Neuronal stem cell (in vitro differentiated cells): ENCODE measurements around the gene TANK.

ENCODE experiments used
- DNase-seq: peaks from one replicate; pipeline ENCODE4 v3.0.0-alpha.2; 2013; ENCODE audit warnings: low spot score
- H2AFZ ChIP-seq: one replicate; pipeline ENCODE4 v1.6.1; 2013; ENCODE audit warnings: mild to moderate bottlenecking, low read length, inconsistent platforms
- H2AK5ac ChIP-seq: 2 replicates; pipeline ENCODE4 v1.6.1; 2013; ENCODE audit warnings: low read depth, mild to moderate bottlenecking, inconsistent platforms, low read length, moderate library complexity, mixed read lengths
- H2BK120ac ChIP-seq: 2 replicates; pipeline ENCODE4 v1.6.1; 2013; ENCODE audit warnings: low read depth, mild to moderate bottlenecking, inconsistent platforms, low read length, moderate library complexity, mixed read lengths
- H2BK12ac ChIP-seq: one replicate; pipeline ENCODE4 v1.6.1; 2013; ENCODE audit warnings: low read length, inconsistent platforms
- H2BK15ac ChIP-seq: 2 replicates; pipeline ENCODE4 v1.6.1; 2013; ENCODE audit warnings: mild to moderate bottlenecking, low read length, inconsistent platforms, mixed read lengths
- H2BK5ac ChIP-seq: one replicate; pipeline ENCODE4 v1.6.1; 2013; ENCODE audit warnings: inconsistent platforms, mild to moderate bottlenecking, low read length, moderate library complexity
- H3K14ac ChIP-seq: one replicate; pipeline ENCODE4 v1.6.1; 2013; ENCODE audit warnings: low read length, inconsistent platforms
- H3K18ac ChIP-seq: 2 replicates; pipeline ENCODE4 v1.6.1; 2013; ENCODE audit warnings: low read length, inconsistent platforms
- H3K23ac ChIP-seq: 2 replicates; pipeline ENCODE4 v1.6.1; 2013; ENCODE audit warnings: low read depth, mild to moderate bottlenecking, mixed read lengths, low read length, inconsistent platforms; ENCODE audit not compliant: poor library complexity
- H3K27ac ChIP-seq: replicated peaks from 3 replicates; pipeline ENCODE4 v1.5.1; 2013; ENCODE audit warnings: low read length, inconsistent platforms
- H3K27me3 ChIP-seq, 3 experiments: 2 replicates each; pipeline ENCODE4 v1.6.1; 2013; ENCODE audit warnings: low read length in 3 of 3, mild to moderate bottlenecking in 2 of 3, inconsistent platforms in 1 of 3, low read depth in 1 of 3, mixed read lengths in 1 of 3, moderate library complexity in 1 of 3; ENCODE audit not compliant: control insufficient read depth in 3 of 3, insufficient read depth in 3 of 3
- H3K36me3 ChIP-seq, 2 donors: replicated peaks in 1 of 2; 2 replicates each; pipeline ENCODE4 v1.6.1; 2013; ENCODE audit warnings: low read length in 2 of 2; ENCODE audit not compliant: control insufficient read depth in 2 of 2, insufficient read depth in 2 of 2
- H3K4ac ChIP-seq: 2 replicates; pipeline ENCODE4 v1.6.1; 2013; ENCODE audit warnings: inconsistent platforms, mild to moderate bottlenecking, low read length, moderate library complexity
- H3K4me1 ChIP-seq, 2 donors: 1 replicate in 1 of 2; 2 replicates in 1 of 2; pipeline ENCODE4 v1.6.1; 2013; ENCODE audit warnings: low read length in 2 of 2, low read depth in 1 of 2; ENCODE audit not compliant: control insufficient read depth in 2 of 2, insufficient read depth in 1 of 2
- H3K4me2 ChIP-seq: one replicate; pipeline ENCODE4 v1.6.1; 2013; ENCODE audit warnings: mild to moderate bottlenecking, low read length, inconsistent platforms; ENCODE audit not compliant: insufficient read depth, poor library complexity, severe bottlenecking
- H3K4me3 ChIP-seq, 2 donors: 2 replicates each; pipeline ENCODE4 v1.5.1; 2013; ENCODE audit warnings: low read length in 2 of 2, mild to moderate bottlenecking in 2 of 2, inconsistent platforms in 1 of 2, moderate library complexity in 1 of 2
- H3K79me1 ChIP-seq: one replicate; pipeline ENCODE4 v1.6.1; 2013; ENCODE audit warnings: low read depth, mild to moderate bottlenecking, inconsistent platforms, low read length, moderate library complexity
- H3K9ac ChIP-seq: one replicate; pipeline ENCODE4 v1.6.1; 2013; ENCODE audit warnings: mild to moderate bottlenecking, low read depth, low read length, inconsistent platforms; ENCODE audit not compliant: poor library complexity
- H3K9me3 ChIP-seq, 2 donors: replicated peaks in 1 of 2; 2 replicates each; pipeline versions ENCODE3 to v1.6.1; 2013; ENCODE audit warnings: low read length in 2 of 2, mild to moderate bottlenecking in 2 of 2, inconsistent platforms in 1 of 2, low read depth in 1 of 2, mixed read lengths in 1 of 2, moderate library complexity in 1 of 2; ENCODE audit not compliant: control insufficient read depth in 2 of 2, insufficient read depth in 1 of 2
- H4K8ac ChIP-seq: one replicate; pipeline ENCODE4 v1.6.1; 2013; ENCODE audit warnings: low read depth, mild to moderate bottlenecking, inconsistent platforms, low read length, moderate library complexity
- H4K91ac ChIP-seq: one replicate; pipeline ENCODE4 v1.6.1; 2013; ENCODE audit warnings: low read length, low read depth, mild to moderate bottlenecking, inconsistent platforms; ENCODE audit not compliant: poor library complexity
- WGBS, 2 donors: extraction: QIAGEN DNeasy Blood & Tissue Kit; methylation state at CpG; one replicate each; pipeline ENCODE4 v1.1.7; 2013; ENCODE audit warnings: missing lambda C conversion rate in 2 of 2, mixed read lengths in 1 of 2; ENCODE audit not compliant: insufficient read length in 2 of 2, insufficient replicate concordance in 1 of 2; ENCODE audit errors: extremely low coverage in 2 of 2; 5-methylcytosine and 5-hydroxymethylcytosine counted together

TANK gene

DNA sequence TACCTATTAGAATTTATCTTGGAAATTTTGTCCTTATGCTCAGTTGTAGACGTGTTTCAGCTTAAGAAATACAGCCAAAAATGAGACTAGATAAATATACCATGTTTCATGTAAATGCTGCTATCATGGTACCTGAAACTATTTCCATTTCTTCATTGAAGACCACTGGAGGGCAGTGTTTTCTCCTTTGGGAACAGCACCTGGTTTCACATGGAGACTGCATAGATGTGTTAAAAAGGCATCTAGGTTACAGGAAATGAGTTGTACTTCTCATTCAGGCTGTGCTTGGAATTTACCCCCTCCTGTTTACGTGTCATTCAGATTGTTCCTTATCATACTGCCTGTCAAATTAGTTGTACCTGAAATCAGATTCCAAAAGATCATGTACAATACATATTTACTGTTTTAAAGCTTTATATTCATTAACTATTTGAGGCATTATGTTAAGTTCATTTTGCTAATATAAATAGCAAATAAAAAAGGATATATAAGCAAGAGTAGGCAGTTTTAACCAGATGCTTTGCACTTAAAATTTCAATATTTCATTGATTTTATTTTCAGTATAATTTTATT is 90.7 kb downstream of the TANK start:
- Histone ChIP-seq H3K27ac (no peak overlapping the region), H3K4me3 (no peak overlapping the region), H3K4me1 (peaks cover 0 to 3% of the 10 kb centered on the region in 2 donors), H2BK5ac (no peak overlapping the region), H2BK120ac (no peak overlapping the region), H3K36me3 (no peaks in the 10 kb centered on the region), H3K79me1 (no peaks in the 10 kb centered on the region), H3K27me3 (no peaks in the 10 kb centered on the region), H2BK15ac (no peak overlapping the region), H3K4ac (no peak overlapping the region), H2AFZ (no peak overlapping the region), H4K91ac (no peak overlapping the region), H3K23ac (no peak overlapping the region), H4K8ac (no peak overlapping the region), H3K18ac (no peak overlapping the region), H3K9ac (no peak overlapping the region), H3K4me2 (no peak overlapping the region), H2AK5ac (no peak overlapping the region), H3K9me3 (no peaks in the 10 kb centered on the region), H2BK12ac (no peak overlapping the region), H3K14ac (no peak overlapping the region)
- no peak for DNase-seq
- no CpG with 5 or more reads among the region's 2 CpGs for WGBS, 2 donors

DNA sequence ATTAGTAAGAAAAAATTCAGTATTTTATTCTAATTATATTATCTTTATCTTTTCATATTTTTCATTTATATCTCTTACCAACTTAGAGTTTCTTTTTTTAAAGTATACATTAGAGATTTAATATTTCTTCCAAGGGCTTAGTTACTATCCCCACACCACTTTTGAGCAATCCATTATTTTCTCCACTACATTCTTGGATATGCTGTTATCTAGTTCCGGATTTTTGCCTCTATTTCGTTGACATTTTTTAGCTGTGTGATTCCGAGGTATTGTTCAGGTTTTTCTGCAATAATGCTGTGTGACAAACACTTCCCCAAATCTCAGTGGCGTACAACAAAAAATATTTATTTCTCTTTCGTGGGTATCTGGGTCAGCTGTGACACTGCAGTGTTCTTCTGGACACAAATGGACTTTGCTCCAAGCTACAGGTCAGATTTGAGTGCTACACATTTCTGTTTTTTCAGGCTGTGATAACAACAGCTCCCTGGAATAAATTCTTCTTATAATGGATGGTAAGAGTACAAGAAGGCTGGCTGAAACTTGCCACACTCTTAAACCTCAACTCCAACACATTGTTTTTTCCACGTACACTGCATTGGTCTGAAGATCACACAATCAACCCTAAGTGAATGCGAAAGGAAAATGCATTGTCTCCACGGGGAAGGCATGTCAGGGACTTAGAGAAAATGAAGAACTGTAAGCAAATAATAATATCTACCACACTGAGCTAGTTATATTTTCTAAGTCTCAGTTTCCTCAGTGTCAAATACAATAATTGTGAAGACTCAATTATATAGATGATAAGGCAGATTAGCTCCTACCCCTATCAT is 97.1 kb downstream of the TANK start:
- Histone ChIP-seq H2BK15ac (no peak overlapping the region), H3K27ac (no peak overlapping the region), H3K14ac (no peak overlapping the region), H3K9me3 (no peaks in the 10 kb centered on the region), H4K91ac (no peak overlapping the region), H3K27me3 (no peaks in the 10 kb centered on the region), H4K8ac (no peak overlapping the region), H2BK5ac (no peak overlapping the region), H3K36me3 (no peaks in the 10 kb centered on the region), H3K4me2 (no peak overlapping the region), H3K4me3 (no peak overlapping the region), H3K4ac (no peak overlapping the region), H2BK12ac (no peak overlapping the region), H2AFZ (no peak overlapping the region), H3K9ac (no peak overlapping the region), H2AK5ac (no peak overlapping the region), H3K23ac (no peak overlapping the region), H3K79me1 (no peaks in the 10 kb centered on the region), H3K4me1 (no peaks in the 10 kb centered on the region), H2BK120ac (no peak overlapping the region), H3K18ac (no peak overlapping the region)
- no peak for DNase-seq
- no CpG with 5 or more reads among the region's 8 CpGs for WGBS, 2 donors

DNA sequence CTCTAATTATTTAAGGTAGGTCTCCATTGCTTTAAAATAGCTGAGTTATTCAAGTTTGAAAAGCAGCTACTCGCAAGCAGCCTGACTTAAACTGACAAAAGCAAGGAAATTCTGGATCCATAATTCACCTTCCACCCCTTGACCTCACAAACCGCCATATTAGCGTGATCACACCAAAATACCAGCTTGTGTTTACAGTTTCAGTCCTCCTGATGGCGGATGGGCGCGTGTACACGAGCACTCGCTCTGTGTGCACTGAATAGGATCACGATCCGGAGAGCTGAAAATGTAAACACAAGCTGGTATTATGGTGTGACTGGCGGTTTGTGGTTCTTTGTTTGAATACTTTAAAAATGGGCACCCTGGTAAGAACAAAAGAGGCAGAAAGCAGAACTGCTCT is 105.6 kb downstream of the TANK start:
- no peak for DNase-seq
- Histone ChIP-seq H4K91ac (no peak overlapping the region), H3K4me2 (no peak overlapping the region), H3K27ac (no peak overlapping the region), H2AK5ac (no peak overlapping the region), H2BK120ac (no peak overlapping the region), H3K4me1 (no peaks in the 10 kb centered on the region), H3K9me3 (no peaks in the 10 kb centered on the region), H3K4ac (no peak overlapping the region), H3K79me1 (no peaks in the 10 kb centered on the region), H2BK12ac (no peak overlapping the region), H2BK5ac (no peak overlapping the region), H4K8ac (no peak overlapping the region), H3K4me3 (no peak overlapping the region), H3K9ac (no peak overlapping the region), H2AFZ (no peak overlapping the region), H3K18ac (no peak overlapping the region), H3K36me3 (no peaks in the 10 kb centered on the region), H3K27me3 (no peaks in the 10 kb centered on the region), H3K14ac (no peak overlapping the region), H2BK15ac (no peak overlapping the region), H3K23ac (no peak overlapping the region)
- WGBS, 2 donors = no CpG with 5 or more reads among the region's 11 CpGs

DNA sequence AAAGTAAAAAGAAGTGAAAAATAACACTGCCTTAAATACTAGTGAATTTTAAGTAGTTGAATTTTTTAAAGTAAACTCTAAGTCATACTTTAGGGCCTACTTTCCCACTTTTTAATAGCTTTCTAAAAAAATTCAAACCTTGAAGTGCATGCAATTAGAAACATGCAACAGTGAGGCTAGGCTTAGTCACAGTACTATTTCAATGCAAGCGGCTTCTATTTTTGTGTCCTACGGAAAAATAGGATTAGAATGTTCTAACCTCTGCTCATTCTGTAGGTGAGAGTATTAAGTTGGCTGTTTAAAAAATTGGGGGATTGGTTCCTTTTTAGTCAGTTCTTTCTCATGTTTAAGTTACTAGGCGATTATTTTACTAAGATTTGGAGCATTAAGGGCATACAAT is 108.9 kb downstream of the TANK start:
- DNase-seq = no peak
- Histone ChIP-seq H3K9ac (no peak overlapping the region), H2BK15ac (no peak overlapping the region), H3K18ac (no peak overlapping the region), H3K36me3 (no peaks in the 10 kb centered on the region), H3K23ac (no peak overlapping the region), H3K27me3 (no peaks in the 10 kb centered on the region), H3K9me3 (no peaks in the 10 kb centered on the region), H3K4ac (no peak overlapping the region), H2BK5ac (no peak overlapping the region), H3K27ac (no peak overlapping the region), H3K4me3 (no peak overlapping the region), H3K4me2 (no peak overlapping the region), H2BK120ac (no peak overlapping the region), H4K91ac (no peak overlapping the region), H2AK5ac (no peak overlapping the region), H3K79me1 (no peaks in the 10 kb centered on the region), H4K8ac (no peak overlapping the region), H3K14ac (no peak overlapping the region), H2BK12ac (no peak overlapping the region), H3K4me1 (no peaks in the 10 kb centered on the region), H2AFZ (no peak overlapping the region)
- no CpG with 5 or more reads among the region's 3 CpGs for WGBS, 2 donors
